GM21528 (cell line): ENCODE measurements around the gene PCDHGB6.
"Not testable (repeated sequence)": the region's sequence is repeated elsewhere in the genome, so short reads cannot be mapped to it uniquely, and the experiment has no call there.

ENCODE experiments used
- ATAC-seq: cut with Tn5 transposase; IDR thresholded peaks from one replicate; pipeline ENCODE4 v1.9.1; 2021; ENCODE audit warnings: mild to moderate bottlenecking, moderate library complexity; ENCODE audit not compliant: unreplicated experiment, low FRiP score

Gene PCDHGB6

GRCh38 chr5:141414548-141415274 lies 6.9 kb downstream of the PCDHGB6 start:
- ATAC-seq = not testable (repeated sequence)

GRCh38 chr5:141415275-141415618 lies 7.4 kb downstream of the PCDHGB6 start:
- not testable (repeated sequence) for ATAC-seq

- peak; percentile 64 for ATAC-seq
Measured at GRCh38 chr5:141417494-141418172, 9.8 kb downstream of the PCDHGB6 start, which contains the start of gene PCDHGB7. TSS of gene PCDHGB7 (plus strand) at chr5:141417677. CDS start at chr5:141417860, 183 bp downstream.

GRCh38 chr5:141419074-141419880 lies 11.5 kb downstream of the PCDHGB6 start:
- ATAC-seq = no peak

GRCh38 chr5:141420855-141421488 lies 13.2 kb downstream of the PCDHGB6 start, which contains the start of gene PCDHGA11:
TSS of gene PCDHGA11 (plus strand) at chr5:141421051. CDS start at chr5:141421228, 177 bp downstream.
- ATAC-seq = no peak

GRCh38 chr5:141421489-141421855 lies 13.7 kb downstream of the PCDHGB6 start:
- ATAC-seq = no peak

GRCh38 chr5:141422742-141423291 lies 15.0 kb downstream of the PCDHGB6 start:
- no peak for ATAC-seq

- ATAC-seq = no peak
Measured at GRCh38 chr5:141427783-141428426, 20.1 kb downstream of the PCDHGB6 start.

GRCh38 chr5:141430332-141431113 lies 22.7 kb downstream of the PCDHGB6 start, which contains the start of gene PCDHGA12:
TSS of gene PCDHGA12 (plus strand) at chr5:141430507. CDS start at chr5:141430760, 253 bp downstream.
- ATAC-seq = peak; percentile 80

GRCh38 chr5:141431286-141431685 lies 23.5 kb downstream of the PCDHGB6 start:
- ATAC-seq = no peak

- ATAC-seq = not testable (repeated sequence)
Measured at GRCh38 chr5:141432308-141432707, 24.5 kb downstream of the PCDHGB6 start.

GRCh38 chr5:141432726-141433125 lies 24.9 kb downstream of the PCDHGB6 start:
- not testable (repeated sequence) for ATAC-seq

GRCh38 chr5:141434006-141434405 lies 26.2 kb downstream of the PCDHGB6 start:
- no peak for ATAC-seq

GRCh38 chr5:141437221-141437620 lies 29.4 kb downstream of the PCDHGB6 start:
- ATAC-seq = no peak

- no peak for ATAC-seq
Measured at GRCh38 chr5:141439411-141440141, 31.8 kb downstream of the PCDHGB6 start.

- ATAC-seq = no peak
Measured at GRCh38 chr5:141440341-141440740, 32.5 kb downstream of the PCDHGB6 start.

GRCh38 chr5:141441571-141442170 lies 33.9 kb downstream of the PCDHGB6 start:
- no peak for ATAC-seq
